Gastrocnemius medialis (tissue), 4 donors: Measurements from ENCODE around the gene SLITRK3. TPM values are rescaled to one million over a fixed set of nuclear protein-coding genes. Genes with fewer than 3 reads are reported as not detected.

Source experiments
- ATAC-seq, 2 donors: fragments of 150-250 bp; one replicate each; pipeline ENCODE4 v1.9.1; 2016
- DNase-seq, 2 donors: peaks; one replicate each; pipeline ENCODE4 v3.0.0-alpha.2; 2019
- H3K27ac ChIP-seq, 4 donors: fragments of 200-600 bp; sonication (generic); 1 replicate in 1 of 4; 2 replicates in 3 of 4; pipeline ENCODE4 v1.5.1; 2016 to 2018; ENCODE audit warnings: mild to moderate bottlenecking in 2 of 4, moderate library complexity in 1 of 4
- H3K27me3 ChIP-seq, 3 donors: fragments of 200-600 bp; sonication (generic) in 2 of 3; 1 replicate in 1 of 3; 2 replicates in 2 of 3; pipeline versions ENCODE4 v1.5.1 to v1.6.0; 2016 to 2019; ENCODE audit warnings: mild to moderate bottlenecking in 1 of 3, moderate library complexity in 1 of 3
- H3K36me3 ChIP-seq, 2 donors: fragments of 200-600 bp; sonication (generic) in 1 of 2; one replicate each; pipeline ENCODE4 v1.5.1; 2017 to 2018
- H3K4me1 ChIP-seq, 2 donors: fragments of 200-600 bp; sonication (generic) in 1 of 2; one replicate each; pipeline ENCODE4 v1.5.1; 2016 to 2017; ENCODE audit warnings: mild to moderate bottlenecking in 2 of 2
- H3K4me3 ChIP-seq, 4 donors: fragments of 200-600 bp; sonication (generic) in 3 of 4; 1 replicate in 1 of 4; 2 replicates in 3 of 4; pipeline ENCODE4 v1.5.1; 2016 to 2019; ENCODE audit warnings: mild to moderate bottlenecking in 2 of 4
- H3K9me3 ChIP-seq, 3 donors: fragments of 200-600 bp; sonication (generic) in 2 of 3; 1 replicate in 1 of 3; 2 replicates in 2 of 3; pipeline ENCODE4 v1.5.1; 2016 to 2019
- CTCF ChIP-seq, 5 experiments: fragments of 450-650 bp in 3 of 5; fragments of 200-600 bp in 2 of 5; sonication (generic) in 2 of 5; IDR thresholded peaks in 4 of 5; conservative IDR thresholded peaks in 1 of 5; 1 replicate in 4 of 5; 2 replicates in 1 of 5; pipeline ENCODE4 v1.5.1; 2016 to 2019; ENCODE audit warnings: antibody characterized with exemption in 5 of 5, mild to moderate bottlenecking in 3 of 5, moderate library complexity in 3 of 5
- POLR2A ChIP-seq, 2 donors: fragments of 450-650 bp; IDR thresholded peaks; one replicate each; pipeline ENCODE4 v1.6.1; 2017; ENCODE audit warnings: antibody characterized with exemption in 2 of 2, mild to moderate bottlenecking in 2 of 2, moderate library complexity in 2 of 2
- in situ Hi-C, 4 donors: fragments of 200-750 bp; cut with MboI; loops; one replicate each; pipeline versions ENCODE4 v1.15.0 to v1.8.0; 2017; ENCODE audit warnings: low sequenced_read_pairs in 4 of 4
- intact Hi-C: fragments of 100-400 bp; cut with DNase I; formaldehyde crosslinking; loops from one replicate; pipeline ENCODE4 v1.15.1; 2023; ENCODE audit warnings: low total_unique reads
- total RNA-seq, 4 donors: library from RNA; depleted of rRNA; stranded (reverse); fragments of >200 nt; gene quantifications; one replicate each; pipeline versions ENCODE4 v1.1.0 to v1.2.3, GENCODE V29; 2016

SLITRK3 gene
- not detected for total RNA-seq

- no peaks in the 10 kb centered on the region for H3K9me3 ChIP-seq
- peaks cover 66 to 73% (median 70%) of the 10 kb centered on the region in 3 donors for H3K27me3 ChIP-seq
- intact Hi-C loops (no loop called here), in situ Hi-C loops (no loop called here)
- peak within 1 kb of the TSS; percentile 41 to 65 (median 53) for H3K4me3 ChIP-seq
- no peaks in the 10 kb centered on the region for H3K36me3 ChIP-seq
- DNase-seq, result no peak
- no peak within 1 kb of the TSS for H3K27ac ChIP-seq
- TF ChIP-seq POLR2A (IDR thresholded peaks at IDR 0.05), result no peak
- TF ChIP-seq CTCF (IDR thresholded peaks at IDR 0.05 in 4 of 5, conservative IDR thresholded peaks at IDR 0.05 in 1 of 5), result no peak
- peaks cover 25 to 33% of the 10 kb centered on the region in 2 donors for H3K4me1 ChIP-seq
- ATAC-seq, result peak in 1 of 2 donors; percentile 19
Observed at GRCh38 chr3:165195640-165196576, at the start of gene SLITRK3. Gene SLITRK3, minus strand, starts transcription at chr3:165196384. Its CDS starts 5,554 bp downstream, at chr3:165190830.

GRCh38 chr3:165243597-165243996, 47.4 kb upstream of the SLITRK3 start:
- ATAC-seq, result no peak
- in situ Hi-C loops (no loop called here), intact Hi-C loops (no loop called here)
- TF ChIP-seq CTCF (IDR thresholded peaks at IDR 0.05 in 4 of 5, conservative IDR thresholded peaks at IDR 0.05 in 1 of 5), result no peak
- TF ChIP-seq POLR2A (IDR thresholded peaks at IDR 0.05), result no peak
- Histone ChIP-seq H3K4me3 (no peak overlapping the region), H3K36me3 (no peaks in the 10 kb centered on the region), H3K9me3 (no peaks in the 10 kb centered on the region), H3K27ac (no peak overlapping the region), H3K27me3 (no peaks in the 10 kb centered on the region), H3K4me1 (no peaks in the 10 kb centered on the region)
- no peak for DNase-seq

GRCh38 chr3:165233501-165234195, 37.5 kb upstream of the SLITRK3 start:
- no peak for ATAC-seq

GRCh38 chr3:165225604-165226003, 29.4 kb upstream of the SLITRK3 start:
- Histone ChIP-seq H3K36me3 (no peaks in the 10 kb centered on the region), H3K9me3 (no peaks in the 10 kb centered on the region), H3K27ac (no peak overlapping the region), H3K27me3 (no peaks in the 10 kb centered on the region), H3K4me1 (no peaks in the 10 kb centered on the region), H3K4me3 (no peak overlapping the region)
- TF ChIP-seq CTCF (IDR thresholded peaks at IDR 0.05 in 4 of 5, conservative IDR thresholded peaks at IDR 0.05 in 1 of 5) (no peak), POLR2A (IDR thresholded peaks at IDR 0.05) (no peak)
- no peak for ATAC-seq
- intact Hi-C loops, result no loop called here
- in situ Hi-C loops, result no loop called here
- no peak for DNase-seq

More at GRCh38 chr3:165233501-165234195, 37.5 kb upstream of the SLITRK3 start:
- intact Hi-C loops (no loop called here), in situ Hi-C loops (no loop called here)
- Histone ChIP-seq H3K36me3 (no peaks in the 10 kb centered on the region), H3K4me1 (no peaks in the 10 kb centered on the region), H3K9me3 (no peaks in the 10 kb centered on the region), H3K27me3 (no peaks in the 10 kb centered on the region), H3K27ac (no peak overlapping the region), H3K4me3 (no peak overlapping the region)
- DNase-seq, result no peak
- no peak for TF ChIP-seq CTCF (IDR thresholded peaks at IDR 0.05 in 4 of 5, conservative IDR thresholded peaks at IDR 0.05 in 1 of 5)
- no peak for TF ChIP-seq POLR2A (IDR thresholded peaks at IDR 0.05)
